Astrocyte (in vitro differentiated cells and primary cell): ENCODE measurements around the gene SPATA13. TPM values are rescaled to one million over a fixed set of nuclear protein-coding genes. Genes with fewer than 3 reads are reported as not detected.

Experiments
- DNase-seq: peaks from one replicate; pipeline ENCODE4 v3.0.0-alpha.2; 2010; ENCODE audit warnings: low read depth
- FAIRE-seq: peaks from 2 replicates; lab custom pipeline; 2011; peaks lifted over from hg19 to GRCh38; lab: Jason Lieb, UNC
- H2AFZ ChIP-seq: 2 replicates; pipeline ENCODE4 v1.6.0; 2012; ENCODE audit warnings: low read depth, low read length, inconsistent platforms
- H3K27ac ChIP-seq: 2 replicates; pipeline ENCODE4 v1.5.1; 2011; ENCODE audit warnings: low read depth, low read length, inconsistent platforms
- H3K27me3 ChIP-seq: 2 replicates; pipeline ENCODE4 v1.6.0; 2011; ENCODE audit warnings: low read length, inconsistent platforms; ENCODE audit not compliant: insufficient read depth
- H3K36me3 ChIP-seq: 2 replicates; pipeline ENCODE4 v1.5.1; 2011; ENCODE audit warnings: low read length, inconsistent platforms; ENCODE audit not compliant: insufficient read depth
- H3K4me1 ChIP-seq: 2 replicates; pipeline ENCODE4 v1.5.1; 2011; ENCODE audit warnings: low read length, inconsistent platforms; ENCODE audit not compliant: insufficient read depth
- H3K4me2 ChIP-seq: 2 replicates; pipeline ENCODE4 v1.6.0; 2012; ENCODE audit warnings: low read length, inconsistent platforms
- H3K4me3 ChIP-seq: 2 replicates; pipeline ENCODE4 v1.5.1; 2011; ENCODE audit warnings: low read depth, mild to moderate bottlenecking, low read length, inconsistent platforms; ENCODE audit not compliant: insufficient read depth
- H3K79me2 ChIP-seq: 2 replicates; pipeline ENCODE4 v1.6.0; 2012; ENCODE audit warnings: mild to moderate bottlenecking, low read length, inconsistent platforms; ENCODE audit not compliant: insufficient read depth
- H3K9ac ChIP-seq: 2 replicates; pipeline ENCODE4 v1.6.0; 2012; ENCODE audit warnings: mild to moderate bottlenecking, low read length, inconsistent platforms
- H3K9me3 ChIP-seq: 2 replicates; pipeline ENCODE4 v1.5.1; 2012; ENCODE audit warnings: low read depth, mild to moderate bottlenecking, low read length, inconsistent platforms; ENCODE audit not compliant: insufficient read depth
- H4K20me1 ChIP-seq: 2 replicates; pipeline ENCODE4 v1.6.0; 2012; ENCODE audit warnings: low read length, inconsistent platforms; ENCODE audit not compliant: insufficient read depth
- H3K27ac Mint-ChIP-seq: one replicate; pipeline ENCODE4 v1.8.0; 2021; ENCODE audit warnings: mild to moderate bottlenecking, mixed read lengths; ENCODE audit not compliant: unreplicated experiment
- H3K27me3 Mint-ChIP-seq: one replicate; pipeline ENCODE4 v1.8.0; 2021; ENCODE audit warnings: low read depth, mixed read lengths; ENCODE audit not compliant: unreplicated experiment
- H3K36me3 Mint-ChIP-seq: one replicate; pipeline ENCODE4 v1.8.0; 2021; ENCODE audit warnings: low read depth, mixed read lengths; ENCODE audit not compliant: unreplicated experiment
- H3K4me1 Mint-ChIP-seq: one replicate; pipeline ENCODE4 v1.8.0; 2021; ENCODE audit warnings: low read depth, mixed read lengths; ENCODE audit not compliant: unreplicated experiment
- H3K4me3 Mint-ChIP-seq: one replicate; pipeline ENCODE4 v1.8.0; 2021; ENCODE audit warnings: mild to moderate bottlenecking, moderate library complexity, mixed read lengths; ENCODE audit not compliant: unreplicated experiment
- H3K9me3 Mint-ChIP-seq: one replicate; pipeline ENCODE4 v1.8.0; 2021; ENCODE audit warnings: mild to moderate bottlenecking, mixed read lengths; ENCODE audit not compliant: unreplicated experiment
- EZH2 ChIP-seq: IDR thresholded peaks from 2 replicates; pipeline ENCODE4 v1.6.1; 2012; ENCODE audit warnings: mild to moderate bottlenecking, low read length, inconsistent platforms; ENCODE audit not compliant: insufficient read depth
- total RNA-seq: library from RNA; stranded (reverse); gene quantifications from 2 replicates; pipeline ENCODE4 v1.2.1, GENCODE V29; 2021
- TF ChIP-seq, protein P1 (sequence below): IDR thresholded peaks from 2 replicates; pipeline ENCODE4 v1.5.1; 2011; ENCODE audit warnings: low read depth, mild to moderate bottlenecking, inconsistent platforms, low read length, moderate library complexity; ENCODE audit not compliant: insufficient read depth

Gene SPATA13
- total RNA-seq, 1 donor from 2014 or later, result 6.2 TPM

DNA sequence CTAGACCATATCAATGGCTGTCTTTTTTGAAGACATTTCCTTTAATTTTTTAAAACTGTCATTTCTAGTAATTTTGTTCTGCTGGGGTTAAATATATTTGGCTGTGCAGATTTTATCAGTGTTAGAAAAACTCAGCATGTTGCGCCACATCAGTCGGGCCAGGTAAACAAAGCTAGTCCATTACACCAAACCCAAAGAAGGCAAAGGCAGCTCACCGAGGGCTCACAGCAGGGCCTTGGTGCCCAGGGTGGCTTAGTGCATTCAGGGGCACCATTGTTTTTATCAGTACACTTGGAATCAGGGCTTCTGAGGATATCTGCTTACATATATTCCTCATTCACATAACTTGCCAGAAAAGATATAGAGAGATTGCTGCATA, 22.2 kb downstream of the SPATA13 start:
- no peaks in the 10 kb centered on the region for H3K27me3 ChIP-seq
- FAIRE-seq, result no peak
- no peak overlapping the region for H2AFZ ChIP-seq
- H3K27me3 Mint-ChIP-seq, result no peaks in the 10 kb centered on the region
- H3K4me2 ChIP-seq, result no peak overlapping the region
- H3K4me1 Mint-ChIP-seq, result peaks cover 38% of the 10 kb centered on the region
- H3K36me3 ChIP-seq, result no peaks in the 10 kb centered on the region
- H3K27ac Mint-ChIP-seq, result no peak overlapping the region
- no peaks in the 10 kb centered on the region for H4K20me1 ChIP-seq
- peaks cover 7% of the 10 kb centered on the region for H3K79me2 ChIP-seq
- no peaks in the 10 kb centered on the region for H3K9me3 Mint-ChIP-seq
- no peak for DNase-seq
- H3K9me3 ChIP-seq, result no peaks in the 10 kb centered on the region
- H3K4me3 ChIP-seq, result no peak overlapping the region
- peaks cover 3% of the 10 kb centered on the region for H3K4me1 ChIP-seq
- H3K27ac ChIP-seq, result no peak overlapping the region
- H3K9ac ChIP-seq, result no peak overlapping the region
- no peak overlapping the region for H3K4me3 Mint-ChIP-seq
- H3K36me3 Mint-ChIP-seq, result no peaks in the 10 kb centered on the region
- TF ChIP-seq EZH2, result no peak
- TF ChIP-seq, protein P1, sequence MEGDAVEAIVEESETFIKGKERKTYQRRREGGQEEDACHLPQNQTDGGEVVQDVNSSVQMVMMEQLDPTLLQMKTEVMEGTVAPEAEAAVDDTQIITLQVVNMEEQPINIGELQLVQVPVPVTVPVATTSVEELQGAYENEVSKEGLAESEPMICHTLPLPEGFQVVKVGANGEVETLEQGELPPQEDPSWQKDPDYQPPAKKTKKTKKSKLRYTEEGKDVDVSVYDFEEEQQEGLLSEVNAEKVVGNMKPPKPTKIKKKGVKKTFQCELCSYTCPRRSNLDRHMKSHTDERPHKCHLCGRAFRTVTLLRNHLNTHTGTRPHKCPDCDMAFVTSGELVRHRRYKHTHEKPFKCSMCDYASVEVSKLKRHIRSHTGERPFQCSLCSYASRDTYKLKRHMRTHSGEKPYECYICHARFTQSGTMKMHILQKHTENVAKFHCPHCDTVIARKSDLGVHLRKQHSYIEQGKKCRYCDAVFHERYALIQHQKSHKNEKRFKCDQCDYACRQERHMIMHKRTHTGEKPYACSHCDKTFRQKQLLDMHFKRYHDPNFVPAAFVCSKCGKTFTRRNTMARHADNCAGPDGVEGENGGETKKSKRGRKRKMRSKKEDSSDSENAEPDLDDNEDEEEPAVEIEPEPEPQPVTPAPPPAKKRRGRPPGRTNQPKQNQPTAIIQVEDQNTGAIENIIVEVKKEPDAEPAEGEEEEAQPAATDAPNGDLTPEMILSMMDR, result no peak

DNA sequence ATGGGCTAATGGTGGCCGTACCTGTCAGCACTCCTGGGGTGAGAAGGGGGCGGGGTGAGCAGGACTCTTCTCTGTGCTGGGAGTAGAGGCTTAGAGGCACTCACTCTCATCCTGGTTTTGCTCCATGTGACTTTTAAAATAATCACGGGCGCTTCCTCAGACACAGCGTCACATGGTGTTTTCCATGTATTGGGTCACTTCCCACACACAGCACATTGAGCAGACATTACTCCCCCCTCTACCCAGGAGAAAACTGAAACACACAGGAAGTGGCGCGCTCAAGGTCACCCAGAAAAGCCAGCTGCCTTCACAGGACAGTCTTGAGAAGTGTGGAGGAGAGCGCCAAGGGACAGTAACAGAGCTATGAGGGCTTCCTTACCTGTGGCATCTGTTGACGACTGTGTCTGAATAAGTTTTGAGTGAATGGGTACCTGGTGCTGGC, 23.2 kb downstream of the SPATA13 start:
- H3K4me3 Mint-ChIP-seq, result no peak overlapping the region
- H3K9me3 Mint-ChIP-seq, result peaks cover under 1% of the 10 kb centered on the region
- no peak overlapping the region for H2AFZ ChIP-seq
- H3K4me2 ChIP-seq, result no peak overlapping the region
- no peaks in the 10 kb centered on the region for H3K27me3 ChIP-seq
- no peak for DNase-seq
- no peak overlapping the region for H3K9ac ChIP-seq
- no peak for FAIRE-seq
- no peak overlapping the region for H3K27ac Mint-ChIP-seq
- H3K36me3 Mint-ChIP-seq, result no peaks in the 10 kb centered on the region
- H3K4me1 Mint-ChIP-seq, result peaks cover 37% of the 10 kb centered on the region
- H3K36me3 ChIP-seq, result no peaks in the 10 kb centered on the region
- H3K9me3 ChIP-seq, result no peaks in the 10 kb centered on the region
- no peak for TF ChIP-seq EZH2
- TF ChIP-seq, protein P1, result no peak
- H4K20me1 ChIP-seq, result no peaks in the 10 kb centered on the region
- no peaks in the 10 kb centered on the region for H3K27me3 Mint-ChIP-seq
- H3K79me2 ChIP-seq, result peaks cover 7% of the 10 kb centered on the region
- H3K27ac ChIP-seq, result no peak overlapping the region
- no peak overlapping the region for H3K4me3 ChIP-seq
- H3K4me1 ChIP-seq, result peaks cover 3% of the 10 kb centered on the region

DNA sequence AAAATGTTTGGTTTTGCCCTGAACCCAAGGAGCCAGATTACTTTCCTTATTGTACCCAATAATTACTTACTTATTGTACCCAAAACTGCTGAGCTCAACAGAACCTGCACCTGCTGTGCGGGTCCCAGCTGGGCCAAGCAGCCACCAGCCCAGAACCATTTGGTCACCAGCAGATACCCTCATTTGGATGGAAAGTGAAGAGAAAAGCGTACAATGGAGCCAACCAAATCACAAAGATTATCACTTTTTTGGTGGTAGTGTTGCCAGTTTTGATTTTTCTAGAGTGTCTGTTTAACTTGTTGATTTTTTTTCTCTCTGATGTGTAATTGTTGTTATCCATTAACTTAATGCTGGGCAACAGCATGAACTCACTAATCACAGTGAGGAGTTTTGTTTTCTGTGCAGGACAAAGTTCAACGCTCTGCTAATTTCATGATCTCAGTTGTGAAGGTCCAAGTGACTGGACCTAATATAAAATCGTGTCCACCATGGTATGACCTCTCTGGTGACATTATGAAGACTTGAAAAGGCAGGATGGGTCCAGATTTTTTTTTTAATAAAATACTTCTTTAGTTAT, 23.8 kb downstream of the SPATA13 start:
- H3K27ac ChIP-seq, result no peak overlapping the region
- no peak overlapping the region for H3K9ac ChIP-seq
- Mint-ChIP-seq H3K9me3 (peaks cover 3% of the 10 kb centered on the region), H3K4me3 (no peak overlapping the region), H3K36me3 (no peaks in the 10 kb centered on the region), H3K27ac (no peak overlapping the region), H3K4me1 (peaks cover 34% of the 10 kb centered on the region), H3K27me3 (no peaks in the 10 kb centered on the region)
- no peak overlapping the region for H2AFZ ChIP-seq
- DNase-seq (no peak), FAIRE-seq (no peak)
- no peaks in the 10 kb centered on the region for H3K27me3 ChIP-seq
- peaks cover 3% of the 10 kb centered on the region for H3K4me1 ChIP-seq
- no peak overlapping the region for H3K4me3 ChIP-seq
- H3K9me3 ChIP-seq, result no peaks in the 10 kb centered on the region
- no peaks in the 10 kb centered on the region for H4K20me1 ChIP-seq
- H3K4me2 ChIP-seq, result no peak overlapping the region
- TF ChIP-seq, protein P1, result no peak
- no peak for TF ChIP-seq EZH2
- no peaks in the 10 kb centered on the region for H3K36me3 ChIP-seq
- peaks cover 7% of the 10 kb centered on the region for H3K79me2 ChIP-seq
